HG02870 (cell line): Measurements from ENCODE around the gene LDB1.

ENCODE experiments used
- ATAC-seq: cut with Tn5 transposase; IDR thresholded peaks from one replicate; pipeline ENCODE4 v1.9.1; 2021; ENCODE audit warnings: mild to moderate bottlenecking, moderate library complexity; ENCODE audit not compliant: unreplicated experiment

Gene LDB1

DNA sequence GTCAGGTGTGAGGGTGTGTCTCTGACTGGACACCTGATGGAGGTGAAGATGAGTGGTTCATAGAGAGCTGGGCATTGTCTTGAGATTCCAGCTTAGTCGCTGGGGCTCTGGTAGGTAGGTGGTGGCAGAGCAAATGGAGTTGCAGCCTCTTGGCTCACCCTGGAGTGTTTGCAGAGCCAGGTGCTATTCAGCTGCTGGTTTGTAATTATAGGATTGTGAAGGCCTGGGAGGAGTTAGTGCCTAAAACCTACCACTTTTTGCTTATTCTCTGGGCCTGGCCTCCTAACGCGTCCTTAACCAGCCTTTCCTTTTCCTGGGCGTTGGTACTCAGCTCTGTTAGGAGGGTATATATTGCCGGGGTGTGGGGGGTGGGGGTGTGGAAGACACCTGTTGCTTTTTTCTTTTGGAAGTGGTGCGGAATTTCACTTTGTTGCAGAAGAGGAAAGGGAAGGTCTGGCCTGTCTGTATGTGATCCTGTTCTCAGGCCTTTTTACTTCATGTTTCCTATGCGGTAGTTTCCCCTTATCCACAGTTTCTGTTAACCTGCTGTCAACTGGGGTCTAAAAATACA is 15.9 kb upstream of the LDB1 start:
- ATAC-seq = no peak

DNA sequence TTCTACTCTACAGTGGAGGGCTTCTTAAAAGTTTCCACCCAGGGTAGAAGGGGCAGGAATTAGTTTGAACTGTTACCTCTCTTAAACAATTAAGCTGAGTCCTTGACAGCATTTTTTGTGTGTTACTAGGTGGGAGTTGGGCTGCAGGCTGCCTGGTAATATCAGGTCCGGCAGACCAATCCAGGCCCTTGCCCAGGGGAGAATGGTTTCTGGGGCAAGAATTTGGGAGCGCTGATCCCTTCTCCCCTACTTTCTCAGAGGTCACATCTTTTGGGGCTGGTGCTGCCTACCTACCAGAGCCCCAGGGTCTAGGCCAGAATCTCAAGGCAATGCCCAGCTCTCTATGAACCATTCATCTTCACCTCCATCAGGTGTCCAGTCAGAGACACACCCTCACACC is 14.2 kb upstream of the LDB1 start:
- ATAC-seq = no peak

DNA sequence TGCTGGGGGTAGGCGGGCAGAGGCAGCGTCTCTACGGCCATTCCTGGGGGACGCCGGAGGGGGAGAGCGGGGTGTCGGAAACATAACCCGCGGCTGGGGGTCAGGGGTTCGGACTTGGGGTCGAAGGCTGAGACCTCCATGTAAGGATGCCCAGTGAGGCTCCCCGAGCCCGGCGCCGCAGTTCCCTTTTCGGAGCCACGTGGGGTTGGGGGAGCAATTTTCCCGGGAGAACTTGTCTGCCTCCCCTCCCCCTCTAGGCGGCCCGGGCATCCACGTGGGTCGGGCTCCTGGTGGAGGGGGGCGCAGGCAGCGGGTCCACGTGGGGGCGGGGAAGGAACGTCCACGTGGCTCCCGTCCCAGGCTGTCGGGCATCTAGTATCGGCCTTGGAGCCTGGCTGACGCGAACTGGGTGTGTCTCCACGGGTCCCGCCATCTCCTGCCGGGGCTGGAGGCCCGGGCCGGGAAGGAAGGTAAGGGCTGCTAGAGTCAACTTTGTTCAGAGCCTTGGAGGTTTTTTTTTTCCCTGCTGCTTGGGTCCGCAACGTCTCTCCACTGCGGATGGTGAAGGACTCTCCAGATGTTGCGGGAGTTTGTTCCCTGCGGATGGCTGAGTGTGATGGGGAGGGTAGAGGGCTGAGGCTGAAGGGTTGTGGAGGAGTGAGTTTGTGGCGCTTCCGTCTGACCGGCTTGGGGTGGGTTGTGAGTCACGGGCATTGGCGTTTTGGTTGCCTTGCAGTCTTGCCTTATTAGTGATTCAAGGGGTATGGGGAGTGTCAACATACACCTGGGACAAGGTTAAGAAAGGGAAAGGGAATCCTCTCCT is 13.4 kb upstream of the LDB1 start:
- ATAC-seq = no peak

GRCh38 chr10:102132563-102133372 is 12.6 kb upstream of the LDB1 start, which contains the start of gene PPRC1:
PPRC1 (plus strand) TSS chr10:102133040; CDS start chr10:102133069, 29 bp downstream.
- peak; percentile 89 for ATAC-seq

- no peak for ATAC-seq
Measured at GRCh38 chr10:102132193-102132562, 12.0 kb upstream of the LDB1 start.

- ATAC-seq = no peak
Measured at GRCh38 chr10:102131286-102132170, 11.4 kb upstream of the LDB1 start.

DNA sequence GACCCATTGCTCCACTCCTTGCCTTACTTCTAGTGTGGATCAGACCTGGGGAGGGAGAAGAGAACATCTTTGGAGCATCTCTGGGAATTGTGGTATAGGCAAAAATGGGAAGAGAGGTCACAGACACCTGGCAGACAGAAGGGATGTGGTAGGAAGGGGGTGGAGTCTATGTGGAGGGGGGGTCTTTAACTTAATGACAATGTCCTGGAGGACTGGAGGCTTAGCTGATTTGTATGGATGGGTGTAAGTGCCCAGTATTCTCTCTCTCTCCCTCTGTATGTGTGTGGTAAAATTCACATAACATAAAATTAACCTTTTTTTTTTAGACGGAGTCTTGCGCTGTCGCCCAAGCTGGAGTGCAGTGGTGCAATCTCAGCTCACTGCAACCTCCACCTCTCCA is 3.1 kb upstream of the LDB1 start:
- ATAC-seq = no peak

DNA sequence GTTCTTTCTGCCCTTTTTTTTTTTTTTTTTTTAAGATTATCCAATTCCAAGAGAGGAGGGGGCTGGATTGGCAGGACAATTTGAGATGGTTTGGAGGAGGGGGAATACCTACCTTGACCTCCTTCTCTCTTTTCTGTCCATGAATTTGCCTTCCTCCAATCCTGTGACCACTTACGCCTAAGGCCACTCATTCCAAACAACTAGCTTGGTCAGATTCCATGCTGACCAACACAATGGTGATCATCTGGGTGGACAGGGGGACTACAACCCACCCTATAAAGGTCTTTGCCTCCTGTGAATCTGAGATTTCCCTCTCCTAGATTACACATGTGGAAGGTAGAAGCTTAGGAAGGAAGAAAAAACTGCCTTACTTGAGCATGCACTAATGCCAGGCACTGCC is 2.3 kb upstream of the LDB1 start:
- ATAC-seq = no peak

DNA sequence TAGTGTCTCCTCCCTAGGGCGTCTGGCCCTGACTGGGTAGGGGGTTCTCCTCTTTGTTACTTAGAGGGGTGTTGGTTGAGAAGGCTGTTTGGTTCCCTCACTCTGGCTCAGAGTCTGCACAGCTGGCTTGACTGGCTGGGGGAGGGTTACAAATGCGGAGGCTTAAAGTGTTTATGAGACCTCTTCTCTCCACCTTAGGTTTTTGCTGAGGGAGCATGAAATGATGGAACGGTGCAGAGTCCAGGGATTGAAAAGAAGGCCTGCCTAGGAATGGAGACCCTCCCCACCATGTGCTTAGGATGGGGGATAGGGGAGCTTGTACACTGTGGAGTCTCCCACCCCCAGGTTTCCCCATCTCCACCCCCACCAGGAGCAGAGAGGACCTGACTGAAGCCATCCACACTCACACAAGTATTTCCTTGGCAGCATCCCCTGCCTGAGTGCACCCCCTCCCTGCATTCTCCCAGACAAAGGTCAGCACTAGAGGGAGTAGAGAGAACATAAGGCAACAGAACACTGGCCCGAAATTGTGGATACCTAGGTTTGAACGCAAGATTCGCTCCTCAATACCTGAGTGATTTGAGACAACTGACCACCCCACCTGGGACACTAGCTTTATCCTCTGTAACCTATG is 1.7 kb upstream of the LDB1 start:
- no peak for ATAC-seq

DNA sequence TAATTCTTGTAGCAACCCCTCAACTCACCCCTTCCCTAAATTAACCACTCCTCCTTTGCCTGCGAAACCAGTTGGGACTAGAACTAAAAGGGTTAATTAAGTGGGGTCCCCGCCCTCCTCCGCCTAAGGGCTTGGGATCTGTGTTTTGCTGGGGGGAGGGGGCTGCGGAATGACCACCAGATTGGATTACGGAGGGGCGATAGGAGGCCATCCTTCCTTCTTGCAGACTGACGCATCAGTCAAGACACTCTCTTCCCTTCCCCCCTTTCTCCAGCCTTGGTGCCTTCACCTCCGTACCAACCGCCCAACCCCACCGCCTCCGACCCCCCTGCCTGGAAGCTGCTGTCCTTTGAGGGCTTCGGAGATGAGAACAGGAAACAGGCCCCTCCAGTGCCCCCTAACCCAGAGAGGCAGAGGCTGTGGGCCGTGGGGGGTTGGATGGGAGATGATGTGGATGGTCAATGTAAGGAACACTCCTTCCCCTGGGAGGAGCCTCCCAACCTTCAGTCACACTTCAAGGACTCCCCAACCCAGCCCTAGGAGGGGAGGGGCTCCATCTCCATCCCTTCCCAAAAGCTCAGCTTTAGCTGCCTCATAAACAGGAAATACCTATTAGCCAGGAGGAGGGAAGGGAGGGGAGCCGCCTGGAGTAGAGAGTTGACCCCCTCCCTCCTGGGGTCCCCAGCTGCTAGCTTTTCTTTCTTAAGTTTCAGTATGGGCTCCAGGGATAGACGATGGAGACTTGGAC is 997 bp upstream of the LDB1 start:
- ATAC-seq = no peak

DNA sequence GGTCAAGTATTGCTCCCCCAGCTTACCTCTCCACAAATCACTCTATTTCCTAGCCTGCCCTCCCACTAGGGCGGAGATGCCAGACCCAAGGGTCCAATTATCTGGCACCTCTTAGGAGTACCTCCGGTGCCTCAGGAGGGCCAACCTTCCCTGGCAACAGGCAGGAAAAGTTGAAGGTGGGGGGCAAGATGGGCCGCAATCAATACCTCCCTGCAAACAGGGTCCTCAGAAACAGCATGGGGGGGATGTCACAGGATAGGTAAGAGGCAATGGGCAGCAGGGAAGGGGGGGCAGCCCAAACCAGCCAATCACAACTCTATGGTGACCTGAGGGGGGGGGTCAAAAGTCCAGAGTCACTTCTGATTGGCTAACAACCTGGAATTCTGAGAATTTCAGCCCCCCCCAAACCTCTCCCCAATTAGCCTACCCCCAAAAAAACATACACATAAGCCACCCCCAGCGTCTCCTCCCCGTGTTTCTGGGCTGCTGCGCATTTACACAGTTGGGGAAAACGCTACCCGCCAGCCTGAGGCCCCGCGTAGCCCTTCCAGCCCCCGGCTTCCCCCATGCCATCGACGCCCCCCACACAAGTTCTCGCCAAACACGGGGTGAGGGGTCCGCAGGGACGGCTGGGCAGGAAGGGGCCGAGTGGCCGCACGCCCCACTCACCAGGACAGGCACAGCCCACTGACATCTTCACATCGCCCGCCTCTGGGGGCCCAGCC is 589 bp downstream of the LDB1 start:
- ATAC-seq = no peak

GRCh38 chr10:102118867-102119266 is 1.3 kb downstream of the LDB1 start:
- no peak for ATAC-seq

GRCh38 chr10:102117391-102118159 is 2.6 kb downstream of the LDB1 start:
- no peak for ATAC-seq

- no peak for ATAC-seq
Measured at GRCh38 chr10:102116656-102117055, 3.5 kb downstream of the LDB1 start.

GRCh38 chr10:102115775-102116174 is 4.4 kb downstream of the LDB1 start:
- ATAC-seq = no peak

- peak; percentile 61 for ATAC-seq
Measured at GRCh38 chr10:102114861-102115618, 5.1 kb downstream of the LDB1 start.
